Vagina (tissue), 2 donors: Measurements from ENCODE around the gene POLN.

Source experiments
- POLR2A ChIP-seq, 2 donors: fragments of 450-650 bp; IDR thresholded peaks; one replicate each; pipeline ENCODE4 v1.6.1; 2017; ENCODE audit warnings: antibody characterized with exemption in 2 of 2, mild to moderate bottlenecking in 2 of 2, moderate library complexity in 2 of 2
- POLR2AphosphoS5 ChIP-seq, 2 donors: sonication (generic); formaldehyde crosslinking; IDR thresholded peaks; one replicate each; pipeline ENCODE4 v1.9.0; 2017; ENCODE audit warnings: antibody characterized with exemption in 2 of 2, mild to moderate bottlenecking in 2 of 2, low read depth in 1 of 2; ENCODE audit not compliant: insufficient read depth in 1 of 2
- TF ChIP-seq, protein P1 (sequence below), 3 experiments: fragments of 450-650 bp in 2 of 3; fragments of 200-600 bp in 1 of 3; sonication (generic) in 1 of 3; IDR thresholded peaks; one replicate each; pipeline ENCODE4 v1.5.1; 2017 to 2019; ENCODE audit warnings: antibody characterized with exemption in 3 of 3, mild to moderate bottlenecking in 2 of 3, moderate library complexity in 2 of 3

DNA sequence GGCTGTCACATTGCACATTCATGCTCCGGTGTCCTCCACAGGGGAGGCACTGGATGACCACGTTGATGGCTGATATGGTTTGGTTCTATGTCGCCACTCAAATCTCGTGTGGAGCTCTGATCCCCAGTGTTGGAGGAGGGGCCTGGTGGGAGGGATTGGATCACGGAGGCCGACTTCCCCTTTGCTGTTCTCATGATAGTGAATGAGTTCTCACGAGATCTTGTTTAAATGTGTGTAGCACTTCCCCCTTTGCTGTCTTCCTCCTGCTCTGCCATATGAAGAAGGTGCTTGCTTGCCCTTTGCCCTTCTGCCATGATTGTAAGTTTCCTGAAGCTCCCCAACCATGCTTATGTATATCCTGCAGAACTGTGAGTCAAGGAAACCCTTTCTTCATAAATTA is 205.1 kb downstream of the POLN start:
- TF ChIP-seq POLR2A (IDR thresholded peaks at IDR 0.05): no peak
- TF ChIP-seq, protein P1, sequence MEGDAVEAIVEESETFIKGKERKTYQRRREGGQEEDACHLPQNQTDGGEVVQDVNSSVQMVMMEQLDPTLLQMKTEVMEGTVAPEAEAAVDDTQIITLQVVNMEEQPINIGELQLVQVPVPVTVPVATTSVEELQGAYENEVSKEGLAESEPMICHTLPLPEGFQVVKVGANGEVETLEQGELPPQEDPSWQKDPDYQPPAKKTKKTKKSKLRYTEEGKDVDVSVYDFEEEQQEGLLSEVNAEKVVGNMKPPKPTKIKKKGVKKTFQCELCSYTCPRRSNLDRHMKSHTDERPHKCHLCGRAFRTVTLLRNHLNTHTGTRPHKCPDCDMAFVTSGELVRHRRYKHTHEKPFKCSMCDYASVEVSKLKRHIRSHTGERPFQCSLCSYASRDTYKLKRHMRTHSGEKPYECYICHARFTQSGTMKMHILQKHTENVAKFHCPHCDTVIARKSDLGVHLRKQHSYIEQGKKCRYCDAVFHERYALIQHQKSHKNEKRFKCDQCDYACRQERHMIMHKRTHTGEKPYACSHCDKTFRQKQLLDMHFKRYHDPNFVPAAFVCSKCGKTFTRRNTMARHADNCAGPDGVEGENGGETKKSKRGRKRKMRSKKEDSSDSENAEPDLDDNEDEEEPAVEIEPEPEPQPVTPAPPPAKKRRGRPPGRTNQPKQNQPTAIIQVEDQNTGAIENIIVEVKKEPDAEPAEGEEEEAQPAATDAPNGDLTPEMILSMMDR (IDR thresholded peaks at IDR 0.05): no peak
- TF ChIP-seq POLR2AphosphoS5 (IDR thresholded peaks at IDR 0.05; ENCODE audit: insufficient read depth in 1 of 2, low read depth in 1 of 2): no peak
